Esophagus muscularis mucosa (tissue), 4 donors: ENCODE data around the gene SQSTM1. TPM values are rescaled to one million over a fixed set of nuclear protein-coding genes. Genes with fewer than 3 reads are reported as not detected.

Experiments used
- DNase-seq: peaks from one replicate; pipeline ENCODE4 v3.0.0-alpha.2; 2017; ENCODE audit errors: extremely low spot score
- H3K27ac ChIP-seq, 4 donors: fragments of 200-600 bp; sonication (generic); replicated peaks in 1 of 4; 1 replicate in 3 of 4; 2 replicates in 1 of 4; pipeline ENCODE4 v1.5.1; 2016 to 2019; ENCODE audit warnings: mild to moderate bottlenecking in 1 of 4
- H3K27me3 ChIP-seq, 4 donors: fragments of 200-600 bp; sonication (generic); one replicate each; pipeline versions ENCODE4 v1.5.1 to v1.6.0; 2016 to 2019
- H3K36me3 ChIP-seq, 4 donors: fragments of 200-600 bp; sonication (generic); one replicate each; pipeline ENCODE4 v1.5.1; 2016 to 2019
- H3K4me1 ChIP-seq, 4 donors: fragments of 200-600 bp; sonication (generic); one replicate each; pipeline ENCODE4 v1.5.1; 2016 to 2019
- H3K4me3 ChIP-seq, 4 donors: fragments of 200-600 bp; sonication (generic); 1 replicate in 2 of 4; 2 replicates in 2 of 4; pipeline ENCODE4 v1.5.1; 2016 to 2019; ENCODE audit warnings: mild to moderate bottlenecking in 4 of 4, moderate library complexity in 1 of 4
- H3K9me3 ChIP-seq, 4 donors: fragments of 200-600 bp; sonication (generic); 1 replicate in 3 of 4; 2 replicates in 1 of 4; pipeline ENCODE4 v1.5.1; 2016 to 2019
- EP300 ChIP-seq: sonication (generic); formaldehyde crosslinking; IDR thresholded peaks from one replicate; pipeline ENCODE4 v1.6.1; 2017; ENCODE audit warnings: antibody characterized with exemption
- POLR2A ChIP-seq: fragments of 450-650 bp; IDR thresholded peaks from one replicate; pipeline ENCODE4 v1.6.1; 2017; ENCODE audit warnings: antibody characterized with exemption, moderate library complexity, mild to moderate bottlenecking, low read depth
- POLR2AphosphoS5 ChIP-seq, 2 donors: sonication (generic); formaldehyde crosslinking; IDR thresholded peaks; one replicate each; pipeline ENCODE4 v1.6.1; 2017; ENCODE audit warnings: antibody characterized with exemption in 2 of 2
- WGBS: methylation state at CpG from one replicate; pipeline ENCODE4 v1.1.5; 2018; 5-methylcytosine and 5-hydroxymethylcytosine counted together
- intact Hi-C: fragments of 100-400 bp; cut with DNase I; formaldehyde crosslinking; loops from one replicate; pipeline ENCODE4 v1.15.1; 2023
- small RNA-seq, 3 donors: library from RNA; depleted of rRNA; stranded (forward); fragments of <200 nt; gene quantifications; one replicate each; pipeline ENCODE3, GENCODE V24; 2016
- total RNA-seq, 4 donors: library from RNA; depleted of rRNA; stranded (reverse); fragments of >200 nt; gene quantifications; one replicate each; pipeline versions ENCODE4 v1.1.0 to v1.2.1, GENCODE V29; 2016
- TF ChIP-seq, protein P1 (sequence below), 3 experiments: fragments of 200-600 bp in 2 of 3; fragments of 450-650 bp in 1 of 3; sonication (generic) in 2 of 3; IDR thresholded peaks; one replicate each; pipeline ENCODE4 v1.5.1; 2017 to 2019; ENCODE audit warnings: antibody characterized with exemption in 3 of 3, mild to moderate bottlenecking in 2 of 3, moderate library complexity in 1 of 3

The SQSTM1 gene
- total RNA-seq, 4 donors from 2014 or later, result 333 to 453 (median 392) TPM

DNA sequence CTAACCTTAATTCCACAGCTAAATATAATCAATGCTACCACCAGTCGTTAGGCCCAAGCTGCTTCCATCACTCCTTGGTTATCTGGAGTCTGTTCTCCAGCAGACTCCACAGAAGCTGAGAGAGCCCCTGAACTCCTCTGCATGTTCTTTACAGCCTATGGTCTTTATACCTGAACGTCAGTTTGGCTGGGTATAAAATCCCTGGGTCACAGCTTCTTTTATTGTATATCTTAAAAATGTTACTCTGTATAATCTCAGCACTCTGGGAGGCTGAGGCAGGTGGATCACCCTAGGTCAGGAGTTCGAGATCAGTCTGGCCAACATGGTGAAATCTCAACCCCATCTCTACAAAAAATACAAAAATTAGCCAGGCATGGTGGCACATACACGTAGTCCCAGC, 61.6 kb downstream of the SQSTM1 start:
- Histone ChIP-seq H3K27me3 (no peaks in the 10 kb centered on the region), H3K9me3 (peaks cover 0 to 19% (median 12%) of the 10 kb centered on the region in 4 donors), H3K27ac (no peak overlapping the region), H3K4me1 (no peaks in the 10 kb centered on the region), H3K4me3 (no peak overlapping the region), H3K36me3 (peaks cover 40 to 92% (median 82%) of the 10 kb centered on the region in 4 donors)
- intact Hi-C loops, result no loop called here
- TF ChIP-seq, protein P1, sequence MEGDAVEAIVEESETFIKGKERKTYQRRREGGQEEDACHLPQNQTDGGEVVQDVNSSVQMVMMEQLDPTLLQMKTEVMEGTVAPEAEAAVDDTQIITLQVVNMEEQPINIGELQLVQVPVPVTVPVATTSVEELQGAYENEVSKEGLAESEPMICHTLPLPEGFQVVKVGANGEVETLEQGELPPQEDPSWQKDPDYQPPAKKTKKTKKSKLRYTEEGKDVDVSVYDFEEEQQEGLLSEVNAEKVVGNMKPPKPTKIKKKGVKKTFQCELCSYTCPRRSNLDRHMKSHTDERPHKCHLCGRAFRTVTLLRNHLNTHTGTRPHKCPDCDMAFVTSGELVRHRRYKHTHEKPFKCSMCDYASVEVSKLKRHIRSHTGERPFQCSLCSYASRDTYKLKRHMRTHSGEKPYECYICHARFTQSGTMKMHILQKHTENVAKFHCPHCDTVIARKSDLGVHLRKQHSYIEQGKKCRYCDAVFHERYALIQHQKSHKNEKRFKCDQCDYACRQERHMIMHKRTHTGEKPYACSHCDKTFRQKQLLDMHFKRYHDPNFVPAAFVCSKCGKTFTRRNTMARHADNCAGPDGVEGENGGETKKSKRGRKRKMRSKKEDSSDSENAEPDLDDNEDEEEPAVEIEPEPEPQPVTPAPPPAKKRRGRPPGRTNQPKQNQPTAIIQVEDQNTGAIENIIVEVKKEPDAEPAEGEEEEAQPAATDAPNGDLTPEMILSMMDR (IDR thresholded peaks at IDR 0.05), result no peak
- TF ChIP-seq POLR2A (no peak), EP300 (no peak), POLR2AphosphoS5 (IDR thresholded peaks at IDR 0.05) (no peak)
- DNase-seq, result no peak
- 67% methylated on average over 3 of the region's 4 CpGs for WGBS

DNA sequence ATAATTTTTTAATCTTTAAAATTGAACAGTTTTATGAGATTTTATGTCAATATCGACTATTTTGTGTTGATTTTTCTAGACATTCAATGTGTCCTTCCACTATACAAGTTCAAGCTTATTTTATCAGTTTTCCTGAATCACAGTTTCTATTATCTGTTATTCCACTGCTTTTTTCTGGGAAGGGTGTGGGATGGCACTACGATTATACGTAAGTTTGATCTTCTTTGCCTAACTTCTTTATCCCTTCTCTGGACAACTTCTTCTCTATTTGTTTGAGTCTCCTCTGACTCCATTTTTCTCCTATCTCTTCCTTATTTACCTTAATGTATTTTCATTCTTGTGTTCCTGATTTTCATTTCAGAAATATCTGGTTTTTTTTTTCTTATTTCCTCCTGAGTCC, 62.5 kb downstream of the SQSTM1 start:
- H3K36me3 ChIP-seq, result peaks cover 38 to 93% (median 83%) of the 10 kb centered on the region in 4 donors
- WGBS, result 100% methylated on average over 3 of the region's 3 CpGs
- no peak overlapping the region for H3K4me3 ChIP-seq
- no peaks in the 10 kb centered on the region for H3K27me3 ChIP-seq
- intact Hi-C loops, result no loop called here
- H3K4me1 ChIP-seq, result no peaks in the 10 kb centered on the region
- H3K27ac ChIP-seq, result no peak overlapping the region
- no peak for DNase-seq
- TF ChIP-seq EP300, result no peak
- no peak for TF ChIP-seq POLR2AphosphoS5 (IDR thresholded peaks at IDR 0.05)
- peaks cover 0 to 19% (median 12%) of the 10 kb centered on the region in 4 donors for H3K9me3 ChIP-seq

DNA sequence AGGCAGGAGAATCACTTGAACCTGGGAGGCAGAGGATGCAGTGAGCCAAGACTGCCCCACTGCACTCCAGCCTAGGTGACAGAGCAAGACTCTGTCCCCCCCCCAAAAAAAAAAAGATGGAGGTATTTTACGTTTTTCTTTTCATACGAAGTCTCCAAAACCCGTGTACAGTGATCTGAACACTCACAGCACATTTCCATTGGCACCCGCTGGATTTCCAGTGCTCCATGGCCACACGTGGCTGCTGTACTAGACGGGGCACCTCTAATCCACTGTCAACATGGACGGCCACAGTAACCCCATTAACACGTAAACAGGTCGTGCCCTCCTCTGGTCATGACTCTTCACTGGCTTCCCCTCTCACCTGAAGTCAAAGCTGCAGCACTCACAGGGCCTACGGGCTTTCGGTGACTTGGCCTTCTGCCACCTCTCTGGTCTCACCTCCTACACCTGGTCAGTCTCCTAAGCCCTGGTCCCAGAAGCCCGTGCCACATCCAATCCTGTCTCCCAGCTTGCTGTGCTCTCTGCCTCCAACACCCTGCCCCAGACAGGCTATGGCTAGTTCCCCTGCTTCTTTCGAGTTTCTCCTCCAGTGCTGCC, 64.9 kb downstream of the SQSTM1 start:
- Histone ChIP-seq H3K36me3 (peaks cover 41 to 93% (median 85%) of the 10 kb centered on the region in 4 donors), H3K4me3 (no peak overlapping the region), H3K9me3 (peaks cover 0 to 19% (median 12%) of the 10 kb centered on the region in 4 donors), H3K4me1 (no peaks in the 10 kb centered on the region), H3K27me3 (no peaks in the 10 kb centered on the region), H3K27ac (no peak overlapping the region)
- no peak for DNase-seq
- intact Hi-C loops, result no loop called here
- WGBS, result 97% methylated on average over 13 of the region's 13 CpGs
- no peak for TF ChIP-seq EP300
- TF ChIP-seq POLR2AphosphoS5 (IDR thresholded peaks at IDR 0.05), result no peak

DNA sequence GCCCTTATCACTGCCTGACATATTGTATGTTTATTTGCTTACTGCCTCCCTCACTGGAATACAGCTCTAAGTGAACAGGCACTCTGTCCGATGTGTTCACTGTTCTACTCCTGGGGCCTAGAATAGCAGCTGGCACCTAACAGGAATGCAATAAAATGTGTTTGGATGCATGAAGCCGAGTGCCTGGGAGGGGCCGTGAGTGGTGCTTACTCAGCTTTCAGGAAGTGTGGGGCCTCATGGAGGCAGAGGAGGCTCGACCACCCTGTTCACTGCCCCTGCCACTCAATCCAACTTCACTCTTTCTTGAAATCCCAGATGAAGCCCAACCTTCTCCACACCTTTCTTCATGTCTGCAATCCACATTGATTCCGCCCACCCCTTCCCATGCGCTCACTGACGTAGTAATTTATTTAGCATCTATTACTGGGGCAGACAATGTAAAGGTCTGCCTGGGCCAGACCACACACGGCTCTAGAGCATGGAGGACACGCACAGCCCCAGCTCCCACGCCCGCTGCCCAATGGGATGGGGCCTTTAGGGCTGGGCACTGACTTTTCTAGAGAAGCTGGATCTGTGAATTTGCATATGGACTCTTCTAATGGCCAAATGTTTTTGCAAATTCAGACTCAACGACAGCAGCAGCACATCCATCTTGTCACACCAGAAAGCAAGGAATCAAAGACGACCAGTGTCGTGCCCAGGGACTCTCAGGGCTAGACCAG, 65.6 kb downstream of the SQSTM1 start:
- intact Hi-C loops, result no loop called here
- TF ChIP-seq POLR2A (no peak), POLR2AphosphoS5 (IDR thresholded peaks at IDR 0.05) (no peak), EP300 (no peak)
- TF ChIP-seq, protein P1 (IDR thresholded peaks at IDR 0.05), result no peak
- no peak overlapping the region for H3K4me3 ChIP-seq
- WGBS, result 82% methylated on average over 14 of the region's 14 CpGs
- no peaks in the 10 kb centered on the region for H3K4me1 ChIP-seq
- H3K9me3 ChIP-seq, result peaks cover 0 to 19% (median 12%) of the 10 kb centered on the region in 4 donors
- no peak for DNase-seq
- H3K27me3 ChIP-seq, result no peaks in the 10 kb centered on the region
- H3K27ac ChIP-seq, result no peak overlapping the region
- peaks cover 49 to 94% (median 89%) of the 10 kb centered on the region in 4 donors for H3K36me3 ChIP-seq

DNA sequence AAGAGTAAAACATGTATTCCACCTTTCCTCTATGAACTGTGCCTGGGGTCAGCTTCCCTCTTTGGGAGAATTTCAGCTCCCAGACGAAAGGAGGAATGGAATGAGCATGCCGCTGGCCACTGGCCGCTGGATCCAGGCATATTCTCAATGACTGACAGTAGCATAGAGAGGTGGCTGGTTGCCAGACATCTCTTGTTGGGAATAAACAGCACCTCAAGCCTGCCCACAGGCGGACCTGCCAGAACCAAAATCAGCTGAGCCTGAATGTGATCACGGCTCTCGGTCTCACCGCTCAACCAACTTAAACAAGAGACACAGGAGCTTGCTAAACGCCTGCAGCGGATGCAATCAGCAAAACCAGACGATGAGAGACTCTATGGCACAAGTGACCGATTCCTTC, 66.4 kb downstream of the SQSTM1 start:
- 90% methylated on average over 11 of the region's 11 CpGs for WGBS
- no peak overlapping the region for H3K27ac ChIP-seq
- no peak for DNase-seq

More for the DNA sequence above, 66.4 kb downstream of the SQSTM1 start:
- no peaks in the 10 kb centered on the region for H3K4me1 ChIP-seq
- H3K36me3 ChIP-seq, result peaks cover 56 to 100% (median 95%) of the 10 kb centered on the region in 4 donors
- peaks cover 0 to 19% (median 12%) of the 10 kb centered on the region in 4 donors for H3K9me3 ChIP-seq
- TF ChIP-seq, protein P1 (IDR thresholded peaks at IDR 0.05), result no peak
- TF ChIP-seq POLR2A, result no peak
- no peak for TF ChIP-seq EP300
- TF ChIP-seq POLR2AphosphoS5 (IDR thresholded peaks at IDR 0.05), result no peak
- H3K27me3 ChIP-seq, result no peaks in the 10 kb centered on the region
- intact Hi-C loops, result no loop called here
- no peak overlapping the region for H3K4me3 ChIP-seq

Small RNA genes within 50 kb of the gene (small RNA-seq; reads per million reads assigned to genes)
- gene MIR1229 (0 reads per million in 3 donors), gene RF00019 (0 reads per million in 3 donors)

Other genes with a start within 250 kb of the SQSTM1 start
- gene HNRNPH1, start 197.2 kb upstream of the SQSTM1 start, total RNA-seq, result 100 to 1,000 TPM; 234 to 369 (median 244) TPM
- not detected for gene CBY3, start 139.9 kb upstream of the SQSTM1 start, total RNA-seq
- 100 to 1,000 TPM; 230 to 403 (median 321) TPM for gene CANX, start 121.9 kb upstream of the SQSTM1 start, total RNA-seq
- 10 to 100 TPM; 21.4 to 60.9 (median 36.4) TPM for gene MAML1, start 88.1 kb upstream of the SQSTM1 start, total RNA-seq
- 10 to 100 TPM in 3 of 4 donors, 1 to 10 TPM in 1; 7.9 to 15.2 (median 12.8) TPM for gene LTC4S, start 26.9 kb upstream of the SQSTM1 start, total RNA-seq
- 10 to 100 TPM; 47.1 to 70.6 (median 59.2) TPM for gene MGAT4B, start 14.0 kb upstream of the SQSTM1 start, total RNA-seq
- gene MRNIP, start 37.9 kb downstream of the SQSTM1 start, total RNA-seq, result 10 to 100 TPM; 21.2 to 34.2 (median 23.3) TPM
- gene TBC1D9B, start 87.0 kb downstream of the SQSTM1 start, total RNA-seq, result 100 to 1,000 TPM in 2 of 4 donors, 10 to 100 TPM in 2; 80.2 to 229 (median 143) TPM